GM12878 (cell line): ENCODE measurements around the gene TRMO. TPM values are rescaled to one million over a fixed set of nuclear protein-coding genes. Genes with fewer than 3 reads are reported as not detected.

ENCODE experiments used
- BMI1 ChIP-seq: fragments of 450-650 bp; IDR thresholded peaks from 2 replicates; pipeline ENCODE4 v1.6.1; 2016; ENCODE audit warnings: mild to moderate bottlenecking, moderate library complexity, borderline replicate concordance
- RCOR1 ChIP-seq: conservative IDR thresholded peaks from 2 replicates; pipeline ENCODE4 v1.6.1; 2012; ENCODE audit warnings: low read depth, low read length, improper control_type of control experiment
- polyA plus RNA-seq, 11 experiments: library from polyadenylated mRNA; depleted of rRNA in 4 of 11; unstranded in 6 of 11; stranded (reverse) in 5 of 11; fragments of >200 nt; fragmentation: Nextera tagmentation in 4 of 11; fragmentation: Illumina TruSeq in 1 of 11; extraction: Ambion mirVana in 4 of 11; extraction: Trizol in 1 of 11; gene quantifications; 1 replicate in 1 of 11; 2 replicates in 10 of 11; pipeline versions ENCODE4 v1.2.1 to v1.2.3, GENCODE V29; 2011 to 2016; ENCODE audit warnings: inconsistent platforms in 2 of 11, missing spikeins in 2 of 11, low read depth in 1 of 11
- total RNA-seq, 4 experiments: library from RNA; depleted of rRNA in 3 of 4; stranded (reverse); fragments of >200 nt in 3 of 4; fragmentation: Illumina TruSeq in 1 of 4; extraction: Trizol in 1 of 4; gene quantifications; 2 replicates each; pipeline versions ENCODE4 v1.2.1 to v1.2.3, GENCODE V29; 2013 to 2021
- TF ChIP-seq, protein P1 (sequence below): fragments of 450-650 bp; IDR thresholded peaks from 2 replicates; pipeline ENCODE4 v1.6.1; 2017; ENCODE audit warnings: mild to moderate bottlenecking, moderate library complexity
- TF ChIP-seq, protein P2 (sequence below): fragments of 150-350 bp; IDR thresholded peaks from 2 replicates; pipeline ENCODE4 v1.6.1; 2016; ENCODE audit warnings: low read depth, low read length

TRMO gene
- total and polyA plus RNA-seq, 10 of the 15 experiments (the other 5 are each of a cell fraction or from before 2014, with no cell fraction given): 5.8 to 23.6 (median 15.3) TPM

DNA sequence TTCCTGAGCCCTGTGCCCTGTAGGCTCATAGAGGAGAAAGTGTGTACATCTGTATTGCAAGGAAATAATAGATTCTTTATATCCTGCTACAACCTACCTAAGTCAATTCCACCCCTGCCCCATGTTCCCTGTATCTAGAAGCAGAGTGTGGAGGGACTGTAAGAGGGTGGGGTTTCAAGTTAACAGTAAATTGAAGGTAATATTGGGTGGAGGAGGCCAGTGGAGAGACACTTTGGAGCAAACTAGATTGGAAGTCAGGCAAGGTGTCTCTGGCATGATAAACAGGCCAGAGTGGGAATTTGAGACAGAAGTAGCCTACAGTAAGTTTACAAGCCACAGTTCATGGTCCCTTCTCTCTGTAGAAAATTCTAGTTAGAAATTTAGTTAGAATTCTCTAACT, 17.9 kb upstream of the TRMO start (continued):
- TF ChIP-seq, protein P1, sequence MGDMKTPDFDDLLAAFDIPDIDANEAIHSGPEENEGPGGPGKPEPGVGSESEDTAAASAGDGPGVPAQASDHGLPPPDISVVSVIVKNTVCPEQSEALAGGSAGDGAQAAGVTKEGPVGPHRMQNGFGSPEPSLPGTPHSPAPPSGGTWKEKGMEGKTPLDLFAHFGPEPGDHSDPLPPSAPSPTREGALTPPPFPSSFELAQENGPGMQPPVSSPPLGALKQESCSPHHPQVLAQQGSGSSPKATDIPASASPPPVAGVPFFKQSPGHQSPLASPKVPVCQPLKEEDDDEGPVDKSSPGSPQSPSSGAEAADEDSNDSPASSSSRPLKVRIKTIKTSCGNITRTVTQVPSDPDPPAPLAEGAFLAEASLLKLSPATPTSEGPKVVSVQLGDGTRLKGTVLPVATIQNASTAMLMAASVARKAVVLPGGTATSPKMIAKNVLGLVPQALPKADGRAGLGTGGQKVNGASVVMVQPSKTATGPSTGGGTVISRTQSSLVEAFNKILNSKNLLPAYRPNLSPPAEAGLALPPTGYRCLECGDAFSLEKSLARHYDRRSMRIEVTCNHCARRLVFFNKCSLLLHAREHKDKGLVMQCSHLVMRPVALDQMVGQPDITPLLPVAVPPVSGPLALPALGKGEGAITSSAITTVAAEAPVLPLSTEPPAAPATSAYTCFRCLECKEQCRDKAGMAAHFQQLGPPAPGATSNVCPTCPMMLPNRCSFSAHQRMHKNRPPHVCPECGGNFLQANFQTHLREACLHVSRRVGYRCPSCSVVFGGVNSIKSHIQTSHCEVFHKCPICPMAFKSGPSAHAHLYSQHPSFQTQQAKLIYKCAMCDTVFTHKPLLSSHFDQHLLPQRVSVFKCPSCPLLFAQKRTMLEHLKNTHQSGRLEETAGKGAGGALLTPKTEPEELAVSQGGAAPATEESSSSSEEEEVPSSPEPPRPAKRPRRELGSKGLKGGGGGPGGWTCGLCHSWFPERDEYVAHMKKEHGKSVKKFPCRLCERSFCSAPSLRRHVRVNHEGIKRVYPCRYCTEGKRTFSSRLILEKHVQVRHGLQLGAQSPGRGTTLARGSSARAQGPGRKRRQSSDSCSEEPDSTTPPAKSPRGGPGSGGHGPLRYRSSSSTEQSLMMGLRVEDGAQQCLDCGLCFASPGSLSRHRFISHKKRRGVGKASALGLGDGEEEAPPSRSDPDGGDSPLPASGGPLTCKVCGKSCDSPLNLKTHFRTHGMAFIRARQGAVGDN: no peak
- TF ChIP-seq, protein P2, sequence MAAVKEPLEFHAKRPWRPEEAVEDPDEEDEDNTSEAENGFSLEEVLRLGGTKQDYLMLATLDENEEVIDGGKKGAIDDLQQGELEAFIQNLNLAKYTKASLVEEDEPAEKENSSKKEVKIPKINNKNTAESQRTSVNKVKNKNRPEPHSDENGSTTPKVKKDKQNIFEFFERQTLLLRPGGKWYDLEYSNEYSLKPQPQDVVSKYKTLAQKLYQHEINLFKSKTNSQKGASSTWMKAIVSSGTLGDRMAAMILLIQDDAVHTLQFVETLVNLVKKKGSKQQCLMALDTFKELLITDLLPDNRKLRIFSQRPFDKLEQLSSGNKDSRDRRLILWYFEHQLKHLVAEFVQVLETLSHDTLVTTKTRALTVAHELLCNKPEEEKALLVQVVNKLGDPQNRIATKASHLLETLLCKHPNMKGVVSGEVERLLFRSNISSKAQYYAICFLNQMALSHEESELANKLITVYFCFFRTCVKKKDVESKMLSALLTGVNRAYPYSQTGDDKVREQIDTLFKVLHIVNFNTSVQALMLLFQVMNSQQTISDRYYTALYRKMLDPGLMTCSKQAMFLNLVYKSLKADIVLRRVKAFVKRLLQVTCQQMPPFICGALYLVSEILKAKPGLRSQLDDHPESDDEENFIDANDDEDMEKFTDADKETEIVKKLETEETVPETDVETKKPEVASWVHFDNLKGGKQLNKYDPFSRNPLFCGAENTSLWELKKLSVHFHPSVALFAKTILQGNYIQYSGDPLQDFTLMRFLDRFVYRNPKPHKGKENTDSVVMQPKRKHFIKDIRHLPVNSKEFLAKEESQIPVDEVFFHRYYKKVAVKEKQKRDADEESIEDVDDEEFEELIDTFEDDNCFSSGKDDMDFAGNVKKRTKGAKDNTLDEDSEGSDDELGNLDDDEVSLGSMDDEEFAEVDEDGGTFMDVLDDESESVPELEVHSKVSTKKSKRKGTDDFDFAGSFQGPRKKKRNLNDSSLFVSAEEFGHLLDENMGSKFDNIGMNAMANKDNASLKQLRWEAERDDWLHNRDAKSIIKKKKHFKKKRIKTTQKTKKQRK: no peak
- TF ChIP-seq RCOR1 (no peak), BMI1 (no peak)
